Placental epithelial cell (primary cell): ENCODE data around the gene DEPDC4. TPM values are rescaled to one million over a fixed set of nuclear protein-coding genes. Genes with fewer than 3 reads are reported as not detected.

Experiments used
- small RNA-seq: library from RNA; depleted of rRNA; stranded (forward); fragments of <200 nt; gene quantifications from one replicate; pipeline ENCODE3, GENCODE V24; 2012
- total RNA-seq: library from RNA; depleted of rRNA; stranded (reverse); fragments of >200 nt; gene quantifications from 2 replicates; pipeline ENCODE4 v1.2.3, GENCODE V29; 2012

Gene DEPDC4
- 1.4 and 3.1 TPM in 2 replicates for total RNA-seq

GRCh38 chr12:100266835-100267602 is at the start of gene DEPDC4, which contains the start of gene SCYL2:
Gene DEPDC4, minus strand, starts transcription at chr12:100267079. Its CDS starts 3 bp downstream, at chr12:100267076.
Gene SCYL2, plus strand, starts transcription at chr12:100267177. Its CDS starts 15,794 bp downstream, at chr12:100282971.

GRCh38 chr12:100200463-100201181 is 66.3 kb downstream of the DEPDC4 start, which contains the start of gene ACTR6:
Gene ACTR6, plus strand, starts transcription at chr12:100200815. Its CDS starts 37 bp downstream, at chr12:100200852.

Small RNA genes within 50 kb of the gene (small RNA-seq; reads per million reads assigned to genes)
- not detected for gene RF00019

Other genes starting within 250 kb of the DEPDC4 start
- gene BLTP3B, start 124.2 kb downstream of the DEPDC4 start, total RNA-seq = 12.2 and 19.7 TPM in 2 replicates
- gene ACTR6, start 66.3 kb downstream of the DEPDC4 start, total RNA-seq = 9.4 and 12.5 TPM in 2 replicates
- gene SCYL2, start 98 bp upstream of the DEPDC4 start, total RNA-seq = 45.5 and 55.3 TPM in 2 replicates
- not detected in 2 replicates for gene SLC17A8, start 90.0 kb upstream of the DEPDC4 start, total RNA-seq
- not detected in 2 replicates for gene NR1H4, start 206.8 kb upstream of the DEPDC4 start, total RNA-seq